Stimulated activated naive CD8-positive, alpha-beta T cell treated with anti-CD3 and anti-CD28 coated beads, Interleukin-15, Interleukin-2, amounts not matched to agents 100 ng/mL and 50 ng/mL, for 24 hours (primary cell): ENCODE measurements around the gene MRRF.

ENCODE experiments used
- H3K27ac Mint-ChIP-seq: one replicate; pipeline ENCODE4 v1.8.0; 2021; ENCODE audit warnings: mild to moderate bottlenecking, mixed read lengths
- H3K27me3 Mint-ChIP-seq: one replicate; pipeline ENCODE4 v1.8.0; 2021; ENCODE audit warnings: mixed read lengths
- H3K36me3 Mint-ChIP-seq: one replicate; pipeline ENCODE4 v1.8.0; 2021; ENCODE audit warnings: low read depth, mixed read lengths
- H3K4me1 Mint-ChIP-seq: one replicate; pipeline ENCODE4 v1.8.0; 2021; ENCODE audit warnings: low read depth, mixed read lengths
- H3K4me3 Mint-ChIP-seq: one replicate; pipeline ENCODE4 v1.8.0; 2021; ENCODE audit warnings: mild to moderate bottlenecking, mixed read lengths
- H3K9me3 Mint-ChIP-seq: one replicate; pipeline ENCODE4 v1.8.0; 2021; ENCODE audit warnings: mixed read lengths

Gene MRRF

DNA sequence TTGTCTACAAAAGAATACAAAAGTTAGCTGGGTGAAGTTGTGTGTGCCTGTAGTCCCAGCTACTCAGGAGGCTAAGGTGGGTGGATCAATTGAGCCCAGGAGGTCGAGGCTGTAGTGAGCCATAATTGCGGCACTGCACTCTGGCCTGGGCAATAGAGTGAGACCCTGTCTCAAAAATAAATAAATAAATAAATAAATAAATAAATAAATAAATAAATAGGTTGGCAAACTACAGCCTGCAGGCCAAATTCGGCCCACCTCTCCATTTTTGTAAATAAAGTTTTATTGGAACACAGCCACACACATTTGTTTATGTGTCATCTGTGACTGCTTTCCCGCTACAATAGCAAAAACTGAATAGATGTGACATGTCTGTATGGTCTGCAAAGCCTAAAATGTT, 115.6 kb downstream of the MRRF start:
- H3K27me3 Mint-ChIP-seq: peaks cover 9% of the 10 kb centered on the region
- H3K4me3 Mint-ChIP-seq: no peak overlapping the region
- H3K4me1 Mint-ChIP-seq: peaks cover 18% of the 10 kb centered on the region
- peaks cover 9% of the 10 kb centered on the region for H3K36me3 Mint-ChIP-seq
- H3K9me3 Mint-ChIP-seq: no peaks in the 10 kb centered on the region
- no peak overlapping the region for H3K27ac Mint-ChIP-seq
